ENCODE results near the gene UBAP2. TPM values are rescaled to one million over a fixed set of nuclear protein-coding genes. Genes with fewer than 3 reads are reported as not detected.

The UBAP2 gene
- polyA plus RNA-seq, 1 donor (not counting 4 experiments of a cell fraction or from before 2014, with no cell fraction given): 16.3 TPM

DNA sequence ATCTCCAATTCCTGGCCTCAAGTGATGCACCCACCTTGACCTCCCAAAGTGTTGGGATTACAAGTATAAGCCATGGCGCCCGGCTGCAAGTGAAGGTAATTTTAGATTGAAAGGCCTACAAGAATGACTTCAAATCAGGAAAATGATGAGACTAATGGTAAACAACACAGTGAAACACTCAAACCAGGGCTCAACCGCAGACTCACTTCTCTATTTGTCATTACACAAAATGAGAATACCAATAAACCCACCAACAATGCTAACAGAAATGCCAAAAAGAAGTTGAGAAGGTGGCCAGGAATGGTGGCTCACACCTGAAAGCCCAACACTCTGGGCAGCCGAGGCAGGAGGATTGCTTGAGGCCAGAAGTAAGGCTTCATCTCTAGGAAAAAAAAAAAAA is 92.1 kb downstream of the UBAP2 start:
- Histone ChIP-seq H3K9me1 (ENCODE audit: control insufficient read depth, extremely low read depth, insufficient read depth, low read length) (no peaks in the 10 kb centered on the region), H3K27me3 (ENCODE audit: control insufficient read depth, extremely low read depth, insufficient read depth, low read length) (no peaks in the 10 kb centered on the region), H3K36me3 (ENCODE audit: control insufficient read depth in 2 of 2, extremely low read depth in 1 of 2, insufficient read depth in 2 of 2, low read length in 2 of 2) (peaks cover 15 to 24% of the 10 kb centered on the region in 2 experiments), H3K9me3 (ENCODE audit: control insufficient read depth, low read depth, low read length) (no peaks in the 10 kb centered on the region), H4K20me1 (ENCODE audit: control insufficient read depth, extremely low read depth, insufficient read depth, low read length) (no peaks in the 10 kb centered on the region), H3K4me1 (ENCODE audit: control insufficient read depth, extremely low read depth, insufficient read depth, low read length) (no peaks in the 10 kb centered on the region), H3K79me2 (ENCODE audit: control insufficient read depth, insufficient read depth, low read length) (peaks cover 2% of the 10 kb centered on the region), H2AFZ (ENCODE audit: control insufficient read depth, low read length) (no peak overlapping the region), H3K27ac (ENCODE audit: control insufficient read depth, insufficient read depth, low read length) (no peak overlapping the region), H3K9ac (ENCODE audit: control insufficient read depth, extremely low read depth, insufficient read depth, low read length) (no peak overlapping the region), H3K4me2 (ENCODE audit: control insufficient read depth, extremely low read depth, insufficient read depth, low read depth, low read length) (no peak overlapping the region), H3K4me3 (ENCODE audit: control insufficient read depth in 2 of 3, extremely low read depth in 1 of 3, insufficient read depth in 2 of 3, low read depth in 1 of 3, low read length in 3 of 3) (no peak overlapping the region)
- DNase-seq (ENCODE audit: low read depth, low spot score) (no peak), FAIRE-seq (no peak)
- dilution Hi-C loops (cut with MboI; ENCODE audit: extremely low pct_ligation_motif_present, low sequenced_read_pairs): no loop called here
- no peak for TF ChIP-seq EZH2 (IDR thresholded peaks at IDR 0.05; ENCODE audit: low read length)
- no peak for TF ChIP-seq CTCF (optimal IDR thresholded peaks at IDR 0.05 in 1 of 3, IDR thresholded peaks at IDR 0.05 in 1 of 3, conservative IDR thresholded peaks at IDR 0.05 in 1 of 3; ENCODE audit: extremely low read depth in 1 of 3, insufficient read depth in 2 of 3, low read length in 3 of 3)

GRCh38 chr9:33952066-33952465 is 96.6 kb downstream of the UBAP2 start:
- no peak for FAIRE-seq
- H3K4me2 ChIP-seq (ENCODE audit: control insufficient read depth, extremely low read depth, insufficient read depth, low read depth, low read length): no peak overlapping the region

More at GRCh38 chr9:33952066-33952465, 96.6 kb downstream of the UBAP2 start:
- H3K4me3 ChIP-seq (ENCODE audit: control insufficient read depth in 2 of 3, extremely low read depth in 1 of 3, insufficient read depth in 2 of 3, low read depth in 1 of 3, low read length in 3 of 3): no peak overlapping the region
- peaks cover 15% of the 10 kb centered on the region for H3K4me1 ChIP-seq (ENCODE audit: control insufficient read depth, extremely low read depth, insufficient read depth, low read length)
- H3K27me3 ChIP-seq (ENCODE audit: control insufficient read depth, extremely low read depth, insufficient read depth, low read length): no peaks in the 10 kb centered on the region
- dilution Hi-C loops (cut with MboI; ENCODE audit: extremely low pct_ligation_motif_present, low sequenced_read_pairs): no loop called here
- H3K9ac ChIP-seq (ENCODE audit: control insufficient read depth, extremely low read depth, insufficient read depth, low read length): no peak overlapping the region
- H3K9me3 ChIP-seq (ENCODE audit: control insufficient read depth, low read depth, low read length): no peaks in the 10 kb centered on the region
- peaks cover 12 to 23% of the 10 kb centered on the region in 2 experiments for H3K36me3 ChIP-seq (ENCODE audit: control insufficient read depth in 2 of 2, extremely low read depth in 1 of 2, insufficient read depth in 2 of 2, low read length in 2 of 2)
- DNase-seq (ENCODE audit: low read depth, low spot score): no peak
- H4K20me1 ChIP-seq (ENCODE audit: control insufficient read depth, extremely low read depth, insufficient read depth, low read length): peaks cover 2% of the 10 kb centered on the region
- no peak for TF ChIP-seq EZH2 (IDR thresholded peaks at IDR 0.05; ENCODE audit: low read length)
- no peak for TF ChIP-seq CTCF (optimal IDR thresholded peaks at IDR 0.05 in 1 of 3, IDR thresholded peaks at IDR 0.05 in 1 of 3, conservative IDR thresholded peaks at IDR 0.05 in 1 of 3; ENCODE audit: extremely low read depth in 1 of 3, insufficient read depth in 2 of 3, low read length in 3 of 3)
- H3K27ac ChIP-seq (ENCODE audit: control insufficient read depth, insufficient read depth, low read length): no peak overlapping the region
- H2AFZ ChIP-seq (ENCODE audit: control insufficient read depth, low read length): no peak overlapping the region
- peaks cover 2% of the 10 kb centered on the region for H3K9me1 ChIP-seq (ENCODE audit: control insufficient read depth, extremely low read depth, insufficient read depth, low read length)
- peaks cover 2% of the 10 kb centered on the region for H3K79me2 ChIP-seq (ENCODE audit: control insufficient read depth, insufficient read depth, low read length)
